Stimulated activated CD4-positive, alpha-beta T cell treated with anti-CD3 and anti-CD28 coated beads, Interleukin-12 subunit alpha, Interleukin-12 subunit beta, amount 100 ng/mL, for 48 hours (primary cell): ENCODE data around the gene GOLGA6L2.
"Not testable (repeated sequence)": the region's sequence is repeated elsewhere in the genome, so short reads cannot be mapped to it uniquely, and the experiment has no call there.

Source experiments
- DNase-seq, 3 donors: peaks; one replicate each; pipeline ENCODE4 v3.0.0-alpha.2; 2020; ENCODE audit warnings: low read depth in 2 of 3, low spot score in 1 of 3

Gene GOLGA6L2

DNA sequence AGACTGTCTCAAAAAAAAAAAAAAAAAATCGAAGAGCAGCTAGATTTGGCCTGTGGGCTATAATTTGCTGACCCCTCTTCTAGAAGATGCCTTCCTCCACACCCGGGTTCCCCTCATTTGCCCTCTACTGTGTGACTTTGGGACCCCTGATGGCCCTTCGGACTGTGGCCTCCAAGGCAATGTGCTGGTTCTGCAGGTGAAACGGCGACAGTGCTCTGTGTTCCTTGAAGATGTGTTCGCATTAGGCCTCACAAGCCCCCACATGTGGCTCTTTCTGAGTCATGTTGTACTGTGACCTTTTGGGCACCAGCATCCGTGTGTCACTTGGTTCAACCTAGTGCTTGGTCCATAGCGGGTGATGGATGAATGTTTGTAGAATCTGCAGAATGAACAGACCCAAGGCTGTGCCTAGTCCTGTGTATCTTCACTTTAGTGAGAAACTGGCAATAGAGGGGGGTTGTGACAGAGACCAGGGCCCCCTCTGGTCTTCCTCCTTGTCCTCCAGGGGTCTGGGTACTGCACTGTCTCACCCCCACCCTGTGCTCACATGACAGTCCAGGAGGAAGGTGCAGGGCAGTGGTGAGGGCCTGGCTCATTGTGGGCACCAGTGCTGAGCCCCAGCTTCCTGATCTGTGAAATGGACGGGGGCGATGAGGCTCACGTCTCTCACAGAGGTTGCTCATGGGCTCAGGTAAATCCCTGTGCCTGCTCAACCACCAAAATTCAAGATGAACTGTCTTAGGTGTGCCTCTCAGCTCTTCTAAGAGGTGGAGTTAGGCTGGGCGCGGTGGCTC lies 22.7 kb downstream of the GOLGA6L2 start:
- no peak for DNase-seq

DNA sequence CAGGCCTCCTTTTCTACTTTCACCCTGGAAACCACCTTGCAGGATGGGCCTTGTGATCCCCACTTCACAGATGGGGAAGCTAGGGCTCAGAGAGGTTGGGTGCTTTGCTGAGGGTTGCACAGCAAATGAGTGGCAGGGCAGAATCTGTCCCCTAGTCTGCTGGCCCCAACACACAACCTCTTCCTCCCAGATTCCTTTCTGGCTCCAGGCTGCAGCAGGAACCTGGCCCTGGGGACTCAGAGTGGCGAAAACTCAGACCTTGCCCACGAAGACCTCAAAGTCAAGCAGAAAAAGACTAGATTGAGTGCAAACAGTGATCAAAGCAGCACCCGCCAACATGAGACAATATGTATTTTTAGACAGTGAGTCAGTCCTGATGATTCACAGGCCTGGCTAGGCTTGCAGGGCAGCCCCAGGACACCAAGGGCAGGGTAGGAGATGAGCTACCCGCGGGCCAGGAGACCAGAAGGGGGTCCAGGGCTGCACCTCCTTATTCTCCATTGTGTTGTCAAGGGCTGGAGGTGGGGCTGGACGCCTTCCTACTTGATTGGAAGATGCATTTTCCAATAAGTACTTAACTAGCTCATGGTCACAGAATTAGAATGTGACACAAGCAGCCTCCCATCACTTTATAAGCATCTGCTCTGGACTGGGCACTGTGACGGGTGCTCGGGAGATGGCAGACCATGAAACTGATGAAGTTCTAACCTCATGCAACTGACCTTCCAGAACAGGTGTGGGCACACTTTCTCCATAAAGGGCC lies 23.9 kb downstream of the GOLGA6L2 start:
- DNase-seq, result no peak

DNA sequence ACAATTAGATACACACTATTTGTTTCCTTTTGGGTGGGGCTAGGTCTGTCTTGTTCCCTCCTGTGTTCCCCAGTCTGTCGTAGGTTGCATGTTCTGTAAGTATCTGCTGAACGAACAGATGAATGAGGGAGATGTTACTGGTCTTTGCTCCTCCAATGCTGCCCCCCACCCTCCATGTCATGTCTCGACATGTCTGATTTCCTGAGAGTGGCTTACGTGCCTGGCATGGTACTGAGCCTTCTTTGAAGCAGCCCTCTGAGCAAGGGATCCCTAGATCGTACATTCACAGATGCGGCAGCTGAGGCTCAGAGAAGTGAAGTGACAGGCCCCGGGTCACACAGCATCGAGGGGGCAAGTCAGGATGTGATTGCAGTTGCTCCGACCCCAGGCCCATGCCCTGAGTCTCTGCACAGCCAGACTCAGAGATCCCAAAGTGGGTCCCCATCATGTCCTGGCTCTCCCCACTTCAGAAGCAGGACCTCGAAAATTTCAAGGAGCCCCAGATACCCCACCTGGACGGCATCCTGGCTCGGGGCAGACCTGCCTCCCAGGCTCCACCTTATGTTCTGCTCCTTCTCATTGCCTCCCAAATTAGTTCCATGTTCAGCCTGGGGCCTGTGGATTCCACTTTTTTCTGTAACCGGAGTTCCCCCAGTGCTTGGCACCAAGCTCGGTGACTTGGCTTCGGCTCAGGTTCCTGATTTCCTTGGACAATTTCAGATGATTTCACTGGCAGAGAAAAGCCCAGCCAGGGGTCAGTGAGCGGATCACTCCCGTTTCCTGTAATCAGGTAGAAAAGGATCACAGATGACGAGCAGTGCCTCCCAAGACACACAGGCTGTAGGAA lies 24.7 kb downstream of the GOLGA6L2 start:
- no peak for DNase-seq

DNA sequence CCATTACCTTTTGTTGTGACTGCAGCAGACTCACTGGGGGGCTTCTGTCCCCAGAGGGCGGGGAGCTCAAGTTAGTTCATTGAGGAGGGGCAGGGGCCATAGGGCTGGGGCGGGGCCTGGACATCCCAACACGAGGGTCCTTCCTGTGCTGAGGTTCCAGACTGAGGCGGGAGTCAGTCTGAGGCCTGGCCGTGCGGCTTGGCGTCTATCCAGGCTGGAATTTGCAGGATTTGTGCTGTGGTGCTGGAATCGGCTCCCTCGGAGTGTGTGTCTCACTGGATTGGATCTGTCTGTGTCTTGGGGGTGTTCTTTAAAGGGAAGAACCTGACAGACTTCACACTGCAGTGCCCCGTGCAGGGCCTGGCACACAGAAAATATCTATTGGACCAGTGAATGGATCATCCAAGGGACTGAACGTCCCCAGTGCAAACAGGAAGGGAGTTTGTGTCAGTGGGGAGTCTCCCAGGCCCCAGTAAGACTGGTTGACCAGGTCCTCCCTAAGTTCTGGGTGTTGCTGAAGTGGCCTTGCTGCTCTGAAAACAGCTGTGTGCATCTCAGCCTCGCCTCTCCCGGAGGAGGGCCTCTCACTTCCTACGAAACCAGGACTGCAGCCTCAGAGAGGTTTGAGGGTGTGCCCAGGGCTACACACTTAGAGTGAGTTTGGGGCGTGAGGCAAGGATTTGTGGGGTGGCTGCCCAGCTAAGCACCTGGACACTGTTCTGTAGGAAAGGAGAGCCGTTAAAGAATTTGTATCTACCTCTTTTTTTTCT lies 26.1 kb downstream of the GOLGA6L2 start:
- no peak for DNase-seq

DNA sequence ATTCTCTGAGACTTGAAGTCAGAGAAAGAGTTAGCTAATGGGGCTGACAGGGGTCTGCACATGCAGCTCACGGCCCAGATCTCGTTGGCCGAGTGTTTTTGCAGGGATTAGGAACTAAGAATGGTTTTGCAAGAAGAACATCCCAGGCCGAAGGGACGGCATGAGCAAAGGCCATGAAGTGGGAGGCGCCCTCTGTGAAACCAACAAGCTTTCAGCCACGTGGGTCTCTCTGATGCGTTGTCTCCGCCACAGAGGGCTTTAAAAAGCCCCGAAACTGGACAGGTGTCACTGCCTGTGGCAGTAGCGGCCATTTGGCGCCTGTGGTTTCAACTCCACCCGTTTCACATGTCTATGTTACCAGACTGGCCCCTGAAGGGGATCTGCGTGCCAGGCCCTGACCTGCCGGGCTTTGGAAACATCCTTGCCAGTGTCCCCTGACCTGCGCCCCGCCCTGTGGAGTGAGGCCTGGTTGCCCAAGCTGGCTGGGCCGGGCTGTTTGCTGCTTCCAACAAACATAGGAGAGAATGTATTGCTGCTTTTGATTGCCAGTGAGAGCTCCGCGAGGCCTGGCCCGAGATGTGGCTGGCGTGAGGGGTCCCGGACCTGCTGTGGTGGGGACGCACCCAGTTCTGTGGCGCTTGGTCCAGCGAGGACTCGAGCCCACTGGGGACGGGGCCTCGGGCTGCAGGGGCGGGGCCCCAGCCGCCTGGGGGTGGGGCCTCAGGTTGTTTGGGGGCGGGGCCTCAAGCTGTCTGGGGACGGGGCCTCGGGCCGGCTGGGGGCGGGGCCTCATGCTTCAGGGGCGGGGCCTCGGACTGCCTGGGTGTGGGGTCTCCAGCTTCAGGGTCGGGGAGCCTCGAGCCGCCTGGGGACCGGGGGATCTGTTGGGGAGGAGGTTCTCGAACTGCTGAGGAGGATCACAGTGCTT lies 30.4 kb downstream of the GOLGA6L2 start:
- DNase-seq, result no peak

DNA sequence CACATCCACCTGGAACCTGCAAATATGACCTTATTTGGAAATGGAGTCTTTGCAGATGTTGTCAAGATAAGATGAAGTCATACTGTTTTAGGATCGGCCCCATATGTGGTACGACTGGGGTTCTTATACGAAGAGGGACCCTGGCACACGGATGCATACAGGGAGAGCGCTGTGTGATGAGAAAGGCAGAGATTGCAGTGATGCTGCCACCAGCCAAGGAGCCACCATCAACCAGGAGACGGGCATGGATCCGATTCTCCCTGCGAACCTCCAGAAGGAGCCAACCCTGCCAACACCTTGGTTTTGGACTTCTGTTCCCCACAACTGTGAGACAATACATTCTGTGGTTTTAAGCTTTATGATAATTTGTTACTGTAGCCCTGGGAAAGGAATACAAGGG lies 31.2 kb downstream of the GOLGA6L2 start:
- not testable (repeated sequence) for DNase-seq

DNA sequence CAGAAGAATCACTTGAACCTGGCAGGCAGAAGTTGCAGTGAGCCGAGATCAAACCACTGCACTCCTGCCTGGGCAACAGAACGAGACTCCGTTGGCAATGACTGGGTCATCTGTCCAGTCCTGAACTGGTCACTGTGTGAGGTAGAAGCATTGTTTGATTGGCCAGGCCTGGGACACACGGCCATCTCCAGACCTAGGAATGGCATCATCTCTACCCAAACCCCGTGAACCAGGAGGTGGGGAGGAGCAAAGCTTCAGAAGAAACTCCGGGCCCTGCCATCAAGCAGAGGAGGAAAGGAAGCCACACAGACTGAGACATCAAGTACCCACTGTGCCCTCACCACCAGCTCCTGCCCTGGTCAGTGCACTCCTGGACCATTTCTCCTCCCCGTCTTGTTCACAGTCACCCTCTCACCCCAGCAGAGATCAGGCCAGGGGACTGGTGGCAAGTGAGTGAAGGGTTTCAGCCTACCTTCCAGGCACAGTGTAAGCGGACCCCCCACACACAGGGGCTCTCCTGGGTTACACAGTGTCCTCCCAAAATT lies 31.6 kb downstream of the GOLGA6L2 start:
- DNase-seq, result no peak

DNA sequence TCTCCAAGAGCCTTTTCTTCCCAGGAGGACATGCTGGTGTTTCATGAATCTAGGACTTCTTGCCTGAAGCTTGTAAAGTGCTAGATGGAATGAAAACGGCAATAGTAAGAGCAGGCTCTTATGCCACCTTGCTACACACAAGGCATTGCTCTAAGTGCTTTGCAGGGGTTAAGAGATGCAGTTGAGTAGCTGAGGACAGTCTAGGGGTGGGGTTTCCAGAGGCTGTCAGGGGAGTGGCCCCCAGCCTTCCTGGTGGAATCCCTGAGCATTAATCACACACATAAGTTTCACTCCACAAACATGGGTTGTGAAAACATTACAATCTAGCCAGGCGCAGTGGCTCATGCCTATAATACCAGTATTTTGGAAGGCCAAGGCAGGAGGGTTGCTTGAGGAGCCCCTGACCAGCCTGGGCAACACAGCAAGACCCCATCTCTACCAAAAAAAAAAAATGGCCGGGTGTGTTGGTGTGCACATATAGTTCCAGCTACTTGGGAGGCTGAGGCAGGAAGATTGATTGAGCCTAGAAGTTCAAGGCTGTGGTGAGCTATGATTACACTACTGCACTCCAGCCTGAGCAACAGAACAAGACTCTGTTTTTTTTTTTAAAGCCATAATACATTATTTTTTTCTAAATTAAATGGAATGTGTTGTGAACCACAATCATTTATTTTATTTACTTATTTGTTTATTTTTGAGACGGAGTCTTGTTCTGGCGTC lies 34.0 kb downstream of the GOLGA6L2 start:
- not testable (repeated sequence) for DNase-seq

DNA sequence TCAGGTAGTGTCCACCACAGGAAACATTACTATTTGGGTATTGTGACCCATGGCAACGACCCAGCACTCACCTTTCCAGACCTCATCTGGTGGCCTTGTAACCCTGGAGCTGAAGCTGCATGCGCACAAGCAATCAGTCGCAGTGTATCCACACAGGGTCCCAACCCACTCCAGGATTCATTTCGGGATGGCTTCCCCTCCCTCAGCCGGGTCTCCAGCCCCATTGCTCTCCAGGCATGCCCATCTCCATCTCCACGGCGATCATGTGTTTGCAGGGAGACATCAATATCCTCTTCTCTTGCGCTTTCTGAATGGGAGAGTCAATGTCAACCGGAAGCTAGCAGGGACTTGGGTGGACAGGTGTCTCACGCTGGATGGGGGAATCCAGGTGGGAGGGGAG lies 35.2 kb downstream of the GOLGA6L2 start:
- no peak for DNase-seq

DNA sequence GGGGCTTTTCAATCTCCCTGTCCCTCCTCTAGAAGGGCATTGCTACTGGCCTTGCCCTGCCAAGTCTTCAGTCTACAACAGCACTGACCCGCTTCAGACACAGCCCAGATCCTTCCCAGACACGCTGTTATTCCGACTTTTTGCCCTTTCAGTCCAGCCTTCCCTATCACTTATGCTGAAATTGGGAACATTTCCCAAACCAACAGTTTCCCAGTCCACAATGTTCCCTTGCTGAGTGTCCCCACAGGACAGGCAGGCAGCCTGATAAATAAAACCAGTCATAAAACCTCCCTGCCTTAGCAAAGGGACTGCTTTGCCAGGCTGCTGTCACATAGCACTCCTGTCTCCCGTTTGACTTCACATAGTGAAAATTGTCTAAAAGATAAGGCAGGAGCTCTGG lies 43.5 kb downstream of the GOLGA6L2 start:
- no peak for DNase-seq

DNA sequence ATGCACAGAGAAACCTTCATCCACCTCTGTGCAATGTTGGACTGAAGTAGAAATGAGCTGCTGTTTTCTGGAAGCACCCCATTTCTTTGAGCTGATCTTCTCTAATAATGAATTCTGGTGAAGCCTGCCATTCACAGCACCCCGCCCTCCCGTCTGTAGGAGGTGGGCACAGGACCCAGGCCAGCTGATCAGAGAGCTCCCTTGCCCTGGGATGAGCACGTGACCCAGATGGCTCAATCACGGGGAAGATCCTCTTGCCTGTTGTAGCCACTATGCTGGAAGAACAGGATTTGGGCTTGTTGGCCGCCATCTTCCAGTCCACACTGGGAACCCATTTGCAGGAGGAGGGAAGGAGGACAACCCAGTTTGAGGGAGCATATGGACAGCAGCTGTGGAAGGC lies 44.5 kb downstream of the GOLGA6L2 start:
- no peak for DNase-seq

DNA sequence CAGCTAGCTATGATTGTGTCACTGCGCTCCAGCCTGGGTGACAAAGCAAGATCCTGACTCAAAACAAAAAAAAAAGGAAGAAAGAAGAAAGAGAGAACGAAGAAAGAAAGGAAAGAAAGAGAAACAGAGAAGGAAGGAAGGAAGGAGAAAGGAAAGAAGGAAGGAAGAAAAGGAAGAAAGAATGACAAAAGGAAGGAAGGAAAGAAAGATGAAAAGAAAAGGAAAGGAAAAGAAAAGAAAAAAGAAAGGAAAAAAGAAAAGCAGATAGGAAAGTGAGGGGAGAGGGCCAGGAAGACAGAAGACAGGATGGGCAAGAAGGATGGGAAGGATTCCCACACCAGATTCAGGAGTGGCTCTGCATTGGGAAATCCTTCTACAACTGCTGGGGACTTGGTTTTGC lies 44.9 kb downstream of the GOLGA6L2 start:
- DNase-seq, result no peak

DNA sequence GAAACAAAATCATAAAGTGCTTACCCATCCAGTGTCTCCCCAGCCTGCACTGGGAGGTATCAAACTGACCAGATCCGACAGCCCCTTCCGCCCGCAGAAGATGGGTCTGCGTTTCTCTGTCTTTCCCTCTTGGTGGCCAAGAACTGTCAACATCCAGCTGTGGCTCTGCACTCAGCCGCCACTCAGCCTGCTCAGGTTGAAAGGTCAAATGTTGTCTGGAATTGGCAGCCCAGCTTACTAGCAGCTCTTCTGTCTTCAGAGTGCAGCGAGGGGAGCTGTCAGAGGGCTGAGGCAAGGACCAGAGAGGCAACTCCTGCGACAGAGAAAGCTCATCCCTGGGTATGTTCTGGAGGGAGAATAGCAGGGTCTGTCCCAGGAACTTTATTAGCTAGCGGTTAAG lies 45.4 kb downstream of the GOLGA6L2 start:
- no peak for DNase-seq

DNA sequence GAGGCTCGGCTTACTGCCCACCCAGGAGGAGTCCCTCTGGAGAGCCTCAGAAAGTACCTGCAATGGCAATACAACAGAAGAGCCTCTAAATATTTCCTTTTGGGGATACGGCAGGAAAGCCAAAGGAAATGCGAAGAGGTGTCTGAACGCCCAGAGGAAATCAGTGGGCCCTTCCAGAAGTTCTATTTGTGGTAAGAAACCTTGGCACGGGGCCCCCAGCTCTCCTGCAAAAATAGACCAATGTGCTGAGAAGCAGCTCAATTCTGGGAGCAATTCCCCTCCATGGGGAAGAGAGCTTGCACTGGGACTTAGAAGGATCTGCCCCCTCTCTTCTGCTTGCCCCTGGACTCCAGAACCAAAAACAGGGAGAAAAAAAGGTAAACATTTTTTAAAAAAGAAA lies 47.8 kb downstream of the GOLGA6L2 start:
- DNase-seq, result not testable (repeated sequence)

DNA sequence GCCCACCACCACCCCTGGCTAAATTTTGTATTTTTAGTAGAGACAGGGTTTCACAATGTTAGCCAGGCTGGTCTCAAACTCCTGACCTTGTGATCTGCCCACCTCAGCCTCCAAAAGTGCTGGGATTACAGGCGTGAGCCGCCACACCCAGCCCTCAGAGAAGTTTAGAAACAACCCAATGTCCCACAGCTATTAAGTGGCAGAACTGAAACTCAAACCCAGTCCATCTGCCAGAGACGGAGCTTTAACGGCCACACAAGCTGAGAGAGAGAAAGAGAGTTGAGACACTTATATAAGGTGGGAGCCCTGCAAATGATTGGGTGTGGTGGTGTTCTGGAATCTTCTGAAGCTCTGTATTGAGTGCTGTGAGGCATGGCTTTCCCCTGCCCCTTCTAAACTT lies 48.7 kb downstream of the GOLGA6L2 start:
- not testable (repeated sequence) for DNase-seq

DNA sequence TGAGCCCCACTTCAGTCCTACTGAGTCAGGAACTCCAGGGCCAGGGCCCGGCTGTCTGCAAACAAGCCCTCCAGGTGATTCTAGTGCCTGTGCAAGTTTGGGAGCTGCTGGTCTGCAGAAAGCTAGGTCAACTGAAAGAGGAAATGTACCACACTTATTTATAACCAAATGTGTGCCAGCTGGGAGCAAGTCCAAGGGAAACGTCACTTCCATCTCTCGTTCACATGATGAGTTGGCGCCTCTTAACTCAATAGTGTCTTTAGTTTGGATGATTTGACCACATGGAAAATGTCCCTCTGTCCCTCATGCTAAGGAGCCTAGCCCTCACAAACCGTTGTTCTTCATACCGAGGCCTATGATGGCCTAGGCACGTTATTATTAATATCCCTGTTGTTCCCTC lies 49.3 kb downstream of the GOLGA6L2 start:
- DNase-seq, result no peak

DNA sequence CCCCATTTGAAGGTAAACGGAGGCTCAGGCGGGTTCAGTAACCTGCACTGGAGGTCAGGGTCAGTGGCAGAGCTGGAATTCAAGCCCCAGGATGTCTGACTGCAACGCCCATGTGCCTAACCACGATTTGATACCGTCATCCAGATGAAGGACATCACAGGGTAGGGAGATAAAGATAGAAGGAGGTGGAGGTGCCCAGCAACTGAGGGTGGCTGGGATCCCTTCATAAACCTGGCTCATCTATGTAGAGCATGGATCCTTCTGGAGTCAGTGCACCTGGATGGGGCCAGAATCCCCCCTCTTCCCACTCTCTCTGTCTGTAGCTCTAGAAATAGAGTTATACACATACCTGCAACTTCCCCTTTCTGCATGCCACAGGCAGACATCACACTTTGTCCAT lies 51.2 kb downstream of the GOLGA6L2 start:
- DNase-seq, result no peak

DNA sequence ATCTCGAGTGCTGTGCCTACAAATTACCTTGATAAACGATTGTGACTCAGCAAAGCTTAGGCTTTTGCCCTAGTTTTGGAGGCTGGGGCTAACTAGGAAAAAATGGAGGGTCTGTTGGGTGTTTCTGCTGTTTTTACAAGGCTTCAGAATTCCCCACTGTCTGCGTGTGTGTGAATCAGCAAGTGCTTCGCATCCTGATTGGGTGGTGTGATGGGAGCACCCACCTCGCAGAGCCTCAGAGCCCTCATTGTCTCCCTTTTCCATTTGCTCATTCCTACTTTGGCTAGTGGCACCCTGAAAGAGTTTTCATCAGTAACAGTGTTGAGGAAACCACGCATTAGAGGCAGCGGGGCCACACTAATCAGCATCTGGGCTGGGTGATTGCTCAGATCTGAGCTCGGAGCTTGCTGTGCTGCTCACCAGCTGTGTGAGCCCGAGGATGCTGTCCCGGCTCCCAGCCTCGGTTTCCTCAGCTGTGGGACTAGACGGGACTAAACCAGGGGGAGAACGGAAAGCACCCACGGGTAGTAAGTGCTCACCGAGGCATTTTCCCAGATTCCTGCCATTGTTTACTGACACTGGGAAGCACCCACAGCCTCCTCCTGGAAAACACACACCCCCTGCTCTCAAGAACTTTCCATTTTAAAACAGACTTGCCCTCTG lies 51.9 kb downstream of the GOLGA6L2 start:
- DNase-seq, result no peak
